Prostate gland (tissue), 2 donors: ENCODE measurements around the gene ZDHHC22.

ENCODE experiments used
- POLR2A ChIP-seq: fragments of 450-650 bp; IDR thresholded peaks from one replicate; pipeline ENCODE4 v1.6.1; 2016; ENCODE audit warnings: antibody characterized with exemption, mild to moderate bottlenecking
- TF ChIP-seq, protein P1 (sequence below), 4 experiments: fragments of 200-600 bp in 2 of 4; fragments of 450-650 bp in 2 of 4; sonication (generic) in 2 of 4; IDR thresholded peaks; 1 replicate in 3 of 4; 2 replicates in 1 of 4; pipeline ENCODE4 v1.5.1; 2016 to 2019; ENCODE audit warnings: antibody characterized with exemption in 4 of 4, mild to moderate bottlenecking in 2 of 4, moderate library complexity in 2 of 4

DNA sequence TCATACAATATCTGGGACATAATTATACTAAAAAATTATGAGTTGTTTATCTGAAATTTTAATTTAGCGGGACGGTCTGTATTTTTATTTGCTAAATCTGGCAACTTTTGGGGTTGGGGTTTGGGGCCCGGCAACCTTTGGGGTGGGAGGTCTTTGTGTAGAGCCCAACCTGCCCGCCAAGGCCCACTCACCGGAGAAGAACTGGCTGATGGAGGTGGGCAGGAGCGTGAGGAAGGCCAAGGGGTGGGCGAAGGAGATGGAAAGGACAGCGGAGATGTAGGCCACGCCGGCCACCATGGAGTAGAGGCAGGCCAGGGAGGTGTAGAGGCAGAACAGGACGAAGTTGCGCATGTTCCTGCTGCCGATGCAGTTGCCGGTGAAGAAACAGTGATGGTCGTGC, 2.6 kb downstream of the ZDHHC22 start:
- TF ChIP-seq, protein P1, sequence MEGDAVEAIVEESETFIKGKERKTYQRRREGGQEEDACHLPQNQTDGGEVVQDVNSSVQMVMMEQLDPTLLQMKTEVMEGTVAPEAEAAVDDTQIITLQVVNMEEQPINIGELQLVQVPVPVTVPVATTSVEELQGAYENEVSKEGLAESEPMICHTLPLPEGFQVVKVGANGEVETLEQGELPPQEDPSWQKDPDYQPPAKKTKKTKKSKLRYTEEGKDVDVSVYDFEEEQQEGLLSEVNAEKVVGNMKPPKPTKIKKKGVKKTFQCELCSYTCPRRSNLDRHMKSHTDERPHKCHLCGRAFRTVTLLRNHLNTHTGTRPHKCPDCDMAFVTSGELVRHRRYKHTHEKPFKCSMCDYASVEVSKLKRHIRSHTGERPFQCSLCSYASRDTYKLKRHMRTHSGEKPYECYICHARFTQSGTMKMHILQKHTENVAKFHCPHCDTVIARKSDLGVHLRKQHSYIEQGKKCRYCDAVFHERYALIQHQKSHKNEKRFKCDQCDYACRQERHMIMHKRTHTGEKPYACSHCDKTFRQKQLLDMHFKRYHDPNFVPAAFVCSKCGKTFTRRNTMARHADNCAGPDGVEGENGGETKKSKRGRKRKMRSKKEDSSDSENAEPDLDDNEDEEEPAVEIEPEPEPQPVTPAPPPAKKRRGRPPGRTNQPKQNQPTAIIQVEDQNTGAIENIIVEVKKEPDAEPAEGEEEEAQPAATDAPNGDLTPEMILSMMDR (IDR thresholded peaks at IDR 0.05): no peak
- TF ChIP-seq POLR2A: no peak
